Measurements from ENCODE around the gene LPCAT1. TPM values are rescaled to one million over a fixed set of nuclear protein-coding genes. Genes with fewer than 3 reads are reported as not detected.

The LPCAT1 gene
- total RNA-seq, 4 donors from 2014 or later, result 23.4 to 45.3 (median 26.8) TPM

DNA sequence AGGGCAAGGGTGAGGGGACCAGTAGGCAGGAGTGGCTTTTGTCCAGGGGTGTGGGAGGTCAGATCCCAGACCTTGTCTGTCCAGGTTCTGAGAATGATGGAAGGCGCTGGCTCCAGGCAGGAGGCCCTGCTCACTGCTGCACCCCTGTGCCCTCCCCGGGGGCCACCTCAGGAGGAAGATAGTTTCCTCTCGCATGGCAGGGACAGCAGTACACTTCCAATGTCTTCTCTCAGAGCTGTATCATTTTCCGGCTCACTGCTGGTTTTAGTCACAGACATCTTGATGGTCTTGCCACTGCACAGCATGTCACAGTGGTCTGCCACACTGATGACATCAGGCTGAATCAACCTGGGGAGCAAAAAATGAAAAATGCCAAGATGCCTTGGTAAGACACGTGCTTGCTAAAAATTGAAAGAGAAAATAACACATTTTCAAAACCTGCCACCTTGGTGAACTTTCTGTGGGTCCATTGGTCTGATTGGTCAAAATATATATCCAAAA, 75.2 kb downstream of the LPCAT1 start:
- TF ChIP-seq EP300 (IDR thresholded peaks at IDR 0.05) (no peak), POLR2A (IDR thresholded peaks at IDR 0.05) (no peak)
- TF ChIP-seq, protein P1, sequence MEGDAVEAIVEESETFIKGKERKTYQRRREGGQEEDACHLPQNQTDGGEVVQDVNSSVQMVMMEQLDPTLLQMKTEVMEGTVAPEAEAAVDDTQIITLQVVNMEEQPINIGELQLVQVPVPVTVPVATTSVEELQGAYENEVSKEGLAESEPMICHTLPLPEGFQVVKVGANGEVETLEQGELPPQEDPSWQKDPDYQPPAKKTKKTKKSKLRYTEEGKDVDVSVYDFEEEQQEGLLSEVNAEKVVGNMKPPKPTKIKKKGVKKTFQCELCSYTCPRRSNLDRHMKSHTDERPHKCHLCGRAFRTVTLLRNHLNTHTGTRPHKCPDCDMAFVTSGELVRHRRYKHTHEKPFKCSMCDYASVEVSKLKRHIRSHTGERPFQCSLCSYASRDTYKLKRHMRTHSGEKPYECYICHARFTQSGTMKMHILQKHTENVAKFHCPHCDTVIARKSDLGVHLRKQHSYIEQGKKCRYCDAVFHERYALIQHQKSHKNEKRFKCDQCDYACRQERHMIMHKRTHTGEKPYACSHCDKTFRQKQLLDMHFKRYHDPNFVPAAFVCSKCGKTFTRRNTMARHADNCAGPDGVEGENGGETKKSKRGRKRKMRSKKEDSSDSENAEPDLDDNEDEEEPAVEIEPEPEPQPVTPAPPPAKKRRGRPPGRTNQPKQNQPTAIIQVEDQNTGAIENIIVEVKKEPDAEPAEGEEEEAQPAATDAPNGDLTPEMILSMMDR (IDR thresholded peaks at IDR 0.05), result no peak
- Histone ChIP-seq H3K4me1 (peaks cover 0 to 23% (median 8%) of the 10 kb centered on the region in 4 donors), H3K9me3 (peaks cover 0 to 15% (median 0%) of the 10 kb centered on the region in 4 donors), H3K4me3 (no peak overlapping the region), H3K27ac (no peak overlapping the region), H3K27me3 (peaks cover 0 to 47% of the 10 kb centered on the region in 2 donors), H3K36me3 (no peaks in the 10 kb centered on the region)
- 65 to 79% methylated on average over 4 to 5 of the region's 5 CpGs for WGBS, 2 donors
- DNase-seq (ENCODE audit: low spot score in 2 of 2), result no peak

DNA sequence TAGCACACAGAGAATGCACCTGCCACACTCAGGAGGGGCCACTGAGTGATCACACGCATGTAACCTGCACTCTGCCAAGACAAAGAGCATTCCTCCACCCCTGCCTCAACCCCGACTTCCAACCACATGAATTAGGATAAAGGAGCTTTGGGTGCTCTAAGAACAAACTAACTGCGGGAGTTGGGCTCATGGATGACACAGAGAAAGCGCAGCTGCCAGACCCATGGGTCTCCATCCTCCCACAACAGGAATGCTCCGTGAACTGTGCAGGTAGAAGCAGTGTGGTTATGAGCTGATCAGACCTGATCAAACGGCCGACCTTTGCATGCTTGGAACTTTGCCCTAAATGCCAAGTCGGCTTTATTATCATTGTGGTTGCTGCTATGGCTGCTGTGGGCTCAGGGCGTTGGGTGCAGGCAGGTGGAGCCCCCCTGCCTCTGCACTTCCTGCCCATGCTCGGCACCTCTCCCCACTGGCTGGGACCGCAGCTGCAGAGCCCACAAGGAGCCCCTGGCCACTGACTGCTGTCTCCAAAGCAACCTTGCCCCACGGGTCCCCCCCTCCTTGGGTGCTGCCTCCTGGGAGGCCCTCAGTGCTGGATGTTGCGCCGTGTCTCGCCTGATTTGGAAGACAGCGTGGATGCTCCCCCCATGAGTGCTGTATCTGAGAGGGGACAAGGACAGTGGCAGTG, 75.9 kb downstream of the LPCAT1 start:
- 63 to 66% methylated on average over 15 to 16 of the region's 16 CpGs for WGBS, 2 donors
- Histone ChIP-seq H3K36me3 (no peaks in the 10 kb centered on the region), H3K4me1 (peaks cover 0 to 23% (median 8%) of the 10 kb centered on the region in 4 donors), H3K27me3 (peaks cover 0 to 55% of the 10 kb centered on the region in 2 donors), H3K4me3 (no peak overlapping the region), H3K27ac (no peak overlapping the region), H3K9me3 (peaks cover 0 to 7% (median 0%) of the 10 kb centered on the region in 4 donors)
- TF ChIP-seq POLR2A (IDR thresholded peaks at IDR 0.05) (no peak), EP300 (IDR thresholded peaks at IDR 0.05) (no peak)
- TF ChIP-seq, protein P1 (IDR thresholded peaks at IDR 0.05), result no peak
- no peak for DNase-seq (ENCODE audit: low spot score in 2 of 2)

DNA sequence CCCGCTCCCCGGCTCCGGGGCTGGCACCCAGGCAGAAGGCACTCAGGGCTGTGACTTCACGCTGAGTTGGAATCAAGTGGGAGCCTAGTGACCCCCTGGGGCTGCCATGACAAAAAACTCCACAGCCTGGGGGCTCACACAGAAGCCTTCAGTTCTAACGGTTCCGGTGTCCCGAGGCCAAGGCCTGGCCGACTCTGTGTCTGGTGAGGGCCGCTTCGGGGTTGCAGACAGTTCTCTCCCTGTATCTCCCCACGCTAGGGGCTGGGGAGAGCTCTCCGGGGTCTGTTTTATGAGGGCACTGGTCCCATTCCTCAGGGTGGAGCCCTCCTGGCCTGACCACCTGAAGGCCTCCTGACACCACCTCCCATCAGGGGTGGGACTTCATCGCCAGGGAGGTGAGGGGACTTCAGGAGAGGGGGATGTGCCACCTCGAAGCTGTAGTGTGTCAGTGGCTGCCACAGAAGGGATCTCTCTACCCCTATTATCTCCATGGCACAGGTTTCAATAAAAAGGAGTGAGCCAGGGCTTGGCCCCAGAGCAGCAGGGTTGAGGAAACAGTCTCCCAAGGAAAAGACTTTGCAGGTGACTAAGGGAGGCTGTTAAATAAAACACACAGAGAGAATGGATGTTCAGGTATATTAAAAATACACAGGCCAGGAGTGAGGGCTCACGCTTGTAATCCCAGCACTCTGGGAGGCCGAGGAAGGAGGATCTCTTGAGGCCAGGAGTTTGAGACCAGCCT, 77.0 kb downstream of the LPCAT1 start:
- no peak overlapping the region for H3K4me3 ChIP-seq
- no peaks in the 10 kb centered on the region for H3K36me3 ChIP-seq
- no peak for TF ChIP-seq POLR2A (IDR thresholded peaks at IDR 0.05)
- TF ChIP-seq, protein P1 (IDR thresholded peaks at IDR 0.05), result no peak
- TF ChIP-seq EP300 (IDR thresholded peaks at IDR 0.05), result no peak
- H3K27me3 ChIP-seq, result peaks cover 0 to 65% of the 10 kb centered on the region in 2 donors
- H3K4me1 ChIP-seq, result peaks cover 0 to 23% (median 8%) of the 10 kb centered on the region in 4 donors
- DNase-seq (ENCODE audit: low spot score in 2 of 2), result no peak
- H3K27ac ChIP-seq, result no peak overlapping the region
- no peaks in the 10 kb centered on the region for H3K9me3 ChIP-seq
- WGBS, 2 donors, result 36 to 52% methylated on average over 7 to 13 of the region's 16 CpGs

DNA sequence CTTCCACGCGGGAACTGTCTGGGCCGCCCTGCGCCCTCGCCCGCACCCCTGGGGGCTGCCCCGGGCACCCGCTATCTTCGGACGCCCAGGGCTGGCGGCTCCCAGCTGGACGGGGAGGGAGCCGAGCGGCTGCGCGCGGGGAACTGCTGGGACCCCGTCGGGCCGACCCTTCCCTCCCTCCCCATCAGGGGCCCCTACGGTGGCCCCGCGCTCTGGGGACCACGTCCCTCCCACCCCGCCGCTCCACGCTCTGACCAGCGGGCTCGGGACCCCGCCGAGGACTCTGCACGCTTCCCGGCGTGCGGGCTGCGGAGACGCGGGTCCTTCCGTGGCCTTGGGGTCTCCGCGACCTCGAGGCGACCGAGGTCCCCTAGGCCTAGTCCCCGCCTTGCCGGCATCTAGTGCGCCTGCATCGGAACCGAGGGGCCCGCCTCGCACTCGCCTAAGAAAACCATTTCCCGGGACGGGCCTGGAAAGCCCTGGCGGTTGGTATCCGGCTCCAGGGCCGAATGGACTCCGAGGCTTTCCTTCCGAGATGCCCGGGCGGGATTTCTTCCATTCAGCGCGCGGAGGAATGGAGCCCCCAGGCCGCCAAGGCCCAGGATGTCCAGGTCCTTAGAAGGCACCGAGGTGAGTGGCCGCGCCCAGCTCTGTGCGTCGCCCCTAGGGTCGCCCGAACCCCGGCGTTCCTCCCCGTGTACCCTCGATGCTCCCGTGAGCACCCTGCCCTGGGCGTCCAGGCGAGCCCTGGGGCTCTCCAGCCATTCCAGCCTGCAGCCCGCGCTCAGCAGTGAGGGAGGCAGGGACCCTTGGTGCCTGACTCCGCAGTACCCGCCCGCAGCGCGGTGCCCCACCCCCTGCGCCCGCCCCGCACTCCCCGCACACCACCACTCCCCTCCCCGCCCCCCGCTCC, 77.8 kb downstream of the LPCAT1 start:
- TF ChIP-seq POLR2A (IDR thresholded peaks at IDR 0.05), result no peak
- TF ChIP-seq, protein P1 (IDR thresholded peaks at IDR 0.05), result no peak
- TF ChIP-seq EP300 (IDR thresholded peaks at IDR 0.05), result no peak
- Histone ChIP-seq H3K4me3 (peak overlapping the region in 1 of 4 donors; percentile 24), H3K9me3 (peaks cover 0 to 5% (median 0%) of the 10 kb centered on the region in 4 donors), H3K27me3 (peaks cover 0 to 71% of the 10 kb centered on the region in 2 donors), H3K4me1 (peaks cover 0 to 23% (median 8%) of the 10 kb centered on the region in 4 donors), H3K36me3 (no peaks in the 10 kb centered on the region), H3K27ac (no peak overlapping the region)
- WGBS, 2 donors, result 6 to 9% methylated on average over 33 to 37 of the region's 92 CpGs
- DNase-seq (ENCODE audit: low spot score in 2 of 2), result no peak

Data from tibial nerve (tissue), 4 donors.